ENCODE data around the gene FAH. TPM values are rescaled to one million over a fixed set of nuclear protein-coding genes. Genes with fewer than 3 reads are reported as not detected.
A peak's percentile ranks its signal among the peaks of the same experiment; 100 is the strongest.

Gene FAH
- total RNA-seq, 2 donors from 2014 or later = 20.5 to 22.4 TPM

GRCh38 chr15:80163897-80164296 is 11.1 kb downstream of the FAH start:
- ATAC-seq (no peak), DNase-seq (no peak)
- intact Hi-C loops (cut with DNase I, micrococcal nuclease) = no loop called here

GRCh38 chr15:80167936-80168335 is 15.1 kb downstream of the FAH start:
- DNase-seq = no peak
- no peak for ATAC-seq
- intact Hi-C loops (cut with DNase I, micrococcal nuclease) = no loop called here

GRCh38 chr15:80168421-80168820 is 15.6 kb downstream of the FAH start:
- intact Hi-C loops (cut with DNase I, micrococcal nuclease) = no loop called here
- no peak for DNase-seq
- ATAC-seq = no peak

- ATAC-seq = no peak
- no peak for DNase-seq
- intact Hi-C loops (cut with DNase I, micrococcal nuclease) = no loop called here
These were observed 17.1 kb downstream of the FAH start for GRCh38 chr15:80169768-80170357.

- ATAC-seq (no peak), DNase-seq (no peak)
- intact Hi-C loops (cut with DNase I, micrococcal nuclease) = no loop called here
These were observed 17.8 kb downstream of the FAH start for GRCh38 chr15:80170596-80170995.

GRCh38 chr15:80171787-80172186 is 19.0 kb downstream of the FAH start:
- ATAC-seq (no peak), DNase-seq (no peak)
- intact Hi-C loops (cut with DNase I, micrococcal nuclease) = no loop called here

GRCh38 chr15:80172401-80172800 is 19.6 kb downstream of the FAH start:
- DNase-seq = no peak
- ATAC-seq = no peak
- intact Hi-C loops (cut with DNase I, micrococcal nuclease) = no loop called here

- peak in 1 of 2 donors; percentile 75 for DNase-seq
- intact Hi-C loops (cut with DNase I, micrococcal nuclease) = no loop called here
- ATAC-seq = peak; percentile 94
These were observed 20.4 kb downstream of the FAH start for GRCh38 chr15:80173022-80173759.

GRCh38 chr15:80174017-80174746 is 21.4 kb downstream of the FAH start:
- no peak for ATAC-seq
- DNase-seq = no peak
- intact Hi-C loops (cut with DNase I, micrococcal nuclease) = no loop called here

GRCh38 chr15:80175436-80175835 is 22.6 kb downstream of the FAH start:
- intact Hi-C loops (cut with DNase I, micrococcal nuclease) = no loop called here
- DNase-seq (no peak), ATAC-seq (no peak)

- ATAC-seq (no peak), DNase-seq (no peak)
- intact Hi-C loops (cut with DNase I, micrococcal nuclease) = no loop called here
These were observed 23.6 kb downstream of the FAH start for GRCh38 chr15:80176443-80176842.

GRCh38 chr15:80177156-80177555 is 24.4 kb downstream of the FAH start:
- DNase-seq (no peak), ATAC-seq (no peak)
- intact Hi-C loops (cut with DNase I, micrococcal nuclease) = no loop called here

GRCh38 chr15:80179025-80179759 is 26.4 kb downstream of the FAH start:
- intact Hi-C loops (cut with DNase I, micrococcal nuclease) = no loop called here
- DNase-seq = no peak
- ATAC-seq = no peak

- DNase-seq = no peak
- ATAC-seq = no peak
- intact Hi-C loops (cut with DNase I, micrococcal nuclease) = no loop called here
These were observed 27.1 kb downstream of the FAH start for GRCh38 chr15:80179935-80180334.

GRCh38 chr15:80180468-80180867 is 27.7 kb downstream of the FAH start:
- intact Hi-C loops (cut with DNase I, micrococcal nuclease) = no loop called here
- no peak for ATAC-seq
- DNase-seq = no peak

- no peak for DNase-seq
- intact Hi-C loops (cut with DNase I, micrococcal nuclease) = no loop called here
- no peak for ATAC-seq
These were observed 28.2 kb downstream of the FAH start for GRCh38 chr15:80180986-80181385.

- no peak for DNase-seq
- no peak for ATAC-seq
- intact Hi-C loops (cut with DNase I, micrococcal nuclease) = no loop called here
These were observed 29.9 kb downstream of the FAH start for GRCh38 chr15:80182611-80183261.

- ATAC-seq (no peak), DNase-seq (no peak)
- intact Hi-C loops (cut with DNase I, micrococcal nuclease) = no loop called here
These were observed 30.5 kb downstream of the FAH start for GRCh38 chr15:80183306-80183705.

- ATAC-seq (no peak), DNase-seq (no peak)
- intact Hi-C loops (cut with DNase I, micrococcal nuclease) = no loop called here
These were observed 31.1 kb downstream of the FAH start for GRCh38 chr15:80183886-80184285.
